Measurements from ENCODE around the gene USP4.
"Not testable (repeated sequence)": the region's sequence is repeated elsewhere in the genome, so short reads cannot be mapped to it uniquely, and the experiment has no call there.

Gene USP4

GRCh38 chr3:49240091-49240490 is 99.8 kb downstream of the USP4 start:
- not testable (repeated sequence) for DNase-seq

GRCh38 chr3:49238274-49239127 is 101.4 kb downstream of the USP4 start:
- no peak for DNase-seq

GRCh38 chr3:49237344-49237743 is 102.5 kb downstream of the USP4 start:
- DNase-seq: no peak

GRCh38 chr3:49236226-49236625 is 103.6 kb downstream of the USP4 start:
- no peak for DNase-seq

- not testable (repeated sequence) for DNase-seq
These were observed 111.0 kb downstream of the USP4 start for GRCh38 chr3:49228817-49229216.
